Subcutaneous adipose tissue (tissue), 4 donors: Measurements from ENCODE around the gene CCDC90B. TPM values are rescaled to one million over a fixed set of nuclear protein-coding genes. Genes with fewer than 3 reads are reported as not detected.

Experiments used
- total RNA-seq, 4 donors: library from RNA; depleted of rRNA; stranded (reverse); fragments of >200 nt; gene quantifications; one replicate each; pipeline ENCODE4 v1.1.0, GENCODE V29; 2016
- TF ChIP-seq, protein P1 (sequence below): fragments of 450-650 bp; IDR thresholded peaks from one replicate; pipeline ENCODE4 v1.5.1; 2016; ENCODE audit warnings: low read depth, mild to moderate bottlenecking, control low read depth, antibody characterized with exemption, moderate library complexity

CCDC90B gene
- total RNA-seq, 4 donors from 2014 or later: 27.7 to 54.8 (median 42.2) TPM

DNA sequence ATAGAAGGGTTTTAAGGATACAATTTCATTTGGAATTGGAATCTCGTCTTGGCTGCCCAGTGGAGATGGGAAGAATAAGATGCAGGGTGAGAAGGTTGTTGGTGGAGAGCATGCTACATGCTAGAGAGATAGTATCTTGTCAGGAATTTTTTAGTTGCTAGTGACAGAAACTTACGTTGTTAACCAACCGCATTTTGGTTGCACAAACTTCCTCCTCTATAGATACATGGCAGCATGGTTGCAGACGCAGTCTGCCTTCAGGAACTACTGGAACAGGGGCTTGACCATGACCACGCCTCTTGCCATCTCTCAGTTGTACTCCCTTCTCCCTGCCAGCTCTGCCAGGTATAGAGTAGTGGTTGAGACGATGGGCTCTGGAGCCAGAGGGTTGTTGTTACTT lies 13.5 kb upstream of the CCDC90B start:
- TF ChIP-seq, protein P1, sequence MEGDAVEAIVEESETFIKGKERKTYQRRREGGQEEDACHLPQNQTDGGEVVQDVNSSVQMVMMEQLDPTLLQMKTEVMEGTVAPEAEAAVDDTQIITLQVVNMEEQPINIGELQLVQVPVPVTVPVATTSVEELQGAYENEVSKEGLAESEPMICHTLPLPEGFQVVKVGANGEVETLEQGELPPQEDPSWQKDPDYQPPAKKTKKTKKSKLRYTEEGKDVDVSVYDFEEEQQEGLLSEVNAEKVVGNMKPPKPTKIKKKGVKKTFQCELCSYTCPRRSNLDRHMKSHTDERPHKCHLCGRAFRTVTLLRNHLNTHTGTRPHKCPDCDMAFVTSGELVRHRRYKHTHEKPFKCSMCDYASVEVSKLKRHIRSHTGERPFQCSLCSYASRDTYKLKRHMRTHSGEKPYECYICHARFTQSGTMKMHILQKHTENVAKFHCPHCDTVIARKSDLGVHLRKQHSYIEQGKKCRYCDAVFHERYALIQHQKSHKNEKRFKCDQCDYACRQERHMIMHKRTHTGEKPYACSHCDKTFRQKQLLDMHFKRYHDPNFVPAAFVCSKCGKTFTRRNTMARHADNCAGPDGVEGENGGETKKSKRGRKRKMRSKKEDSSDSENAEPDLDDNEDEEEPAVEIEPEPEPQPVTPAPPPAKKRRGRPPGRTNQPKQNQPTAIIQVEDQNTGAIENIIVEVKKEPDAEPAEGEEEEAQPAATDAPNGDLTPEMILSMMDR: no peak

DNA sequence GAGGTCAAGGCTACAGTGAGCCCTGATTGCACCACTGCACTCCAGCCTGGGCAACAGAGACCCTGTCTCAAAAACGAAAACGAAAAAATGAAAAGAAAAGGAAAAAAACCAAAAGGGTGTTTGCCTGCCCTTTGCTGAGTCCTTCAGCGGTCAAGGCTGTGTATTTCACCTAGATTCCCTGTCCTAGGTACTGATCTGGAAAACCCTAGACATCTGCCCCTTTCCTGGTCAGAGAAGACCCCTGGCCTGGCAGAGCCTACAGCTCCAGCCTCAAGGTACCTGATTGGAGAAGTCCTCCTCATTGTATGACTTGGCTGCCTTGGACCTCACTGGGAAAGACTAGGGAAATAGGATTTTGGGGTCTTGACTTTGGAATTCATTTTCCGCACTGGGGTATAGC lies 8.0 kb upstream of the CCDC90B start:
- TF ChIP-seq, protein P1: no peak

GRCh38 chr11:83293457-83293774 lies 7.2 kb upstream of the CCDC90B start:
- TF ChIP-seq, protein P1: no peak

GRCh38 chr11:83292709-83293456 lies 6.7 kb upstream of the CCDC90B start:
- TF ChIP-seq, protein P1: no peak

GRCh38 chr11:83287631-83288030 lies 1.5 kb upstream of the CCDC90B start:
- TF ChIP-seq, protein P1: no peak

DNA sequence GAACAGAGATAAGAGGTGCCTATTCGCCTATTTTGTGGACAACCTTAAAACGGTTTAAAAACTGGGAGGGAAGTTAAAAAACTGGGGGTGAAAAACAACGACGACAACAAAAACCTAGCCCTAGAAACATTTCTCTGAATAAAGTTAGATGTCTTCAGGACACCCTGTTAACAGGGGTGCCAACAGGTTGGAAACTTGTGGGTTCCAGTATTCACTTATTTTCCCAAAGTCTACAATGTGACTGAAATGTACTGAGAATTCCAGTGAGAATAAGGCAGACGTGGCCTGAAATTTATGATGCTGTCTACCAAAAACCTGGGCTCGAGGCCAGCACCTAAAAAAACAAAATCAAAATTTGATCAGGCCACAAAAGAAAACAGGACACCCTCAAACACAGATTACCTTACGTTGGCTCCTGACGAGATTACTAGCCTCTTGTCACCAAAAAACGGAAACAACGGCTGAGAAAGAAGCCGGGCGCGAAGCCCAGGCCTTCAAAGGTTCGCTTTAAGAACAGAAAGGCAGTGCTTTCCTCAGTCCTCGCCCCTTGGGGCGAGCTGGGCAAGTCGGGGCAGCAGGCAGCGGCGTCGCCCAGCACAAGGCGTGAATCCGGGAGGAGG lies 906 bp downstream of the CCDC90B start:
- TF ChIP-seq, protein P1: no peak

- TF ChIP-seq, protein P1: no peak
These were observed 1.5 kb downstream of the CCDC90B start for GRCh38 chr11:83284501-83285150.
